Left renal pelvis (tissue), 4 donors: ENCODE measurements around the gene TBC1D22A. TPM values are rescaled to one million over a fixed set of nuclear protein-coding genes. Genes with fewer than 3 reads are reported as not detected.

Experiments used
- DNase-seq, 4 donors: peaks; one replicate each; pipeline ENCODE4 v3.0.0-alpha.2; 2013; ENCODE audit warnings: low read depth in 4 of 4, low spot score in 3 of 4
- polyA plus RNA-seq, 4 donors: library from polyadenylated mRNA; unstranded; fragments of 120-200 nt; gene quantifications; one replicate each; pipeline ENCODE4 v1.2.1, GENCODE V29; 2013; ENCODE audit not compliant: insufficient read length in 4 of 4

Gene TBC1D22A
- polyA plus RNA-seq, 4 donors: 14.3 to 19.3 (median 15.7) TPM

DNA sequence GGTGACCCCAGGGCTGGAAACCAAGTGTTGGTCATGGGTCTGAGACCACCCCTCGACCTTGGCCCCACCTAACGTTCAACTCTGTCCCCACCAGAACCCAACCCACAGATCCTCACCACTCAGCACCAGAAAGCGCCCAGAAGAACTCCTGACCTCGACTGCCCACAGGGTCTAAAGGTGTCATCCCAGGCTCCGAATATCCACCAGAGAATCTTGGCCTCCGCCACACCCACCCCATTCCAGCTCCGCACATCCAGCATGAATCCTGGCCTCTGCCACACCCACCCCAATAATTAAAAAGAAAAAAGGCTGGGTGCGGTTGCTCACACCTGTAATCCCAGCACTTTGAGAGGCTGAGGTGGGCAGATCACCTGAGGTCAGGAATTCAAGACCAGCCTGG, 25.7 kb upstream of the TBC1D22A start:
- DNase-seq: no peak

GRCh38 chr22:46737105-46737975, 25.1 kb upstream of the TBC1D22A start:
- no peak for DNase-seq

DNA sequence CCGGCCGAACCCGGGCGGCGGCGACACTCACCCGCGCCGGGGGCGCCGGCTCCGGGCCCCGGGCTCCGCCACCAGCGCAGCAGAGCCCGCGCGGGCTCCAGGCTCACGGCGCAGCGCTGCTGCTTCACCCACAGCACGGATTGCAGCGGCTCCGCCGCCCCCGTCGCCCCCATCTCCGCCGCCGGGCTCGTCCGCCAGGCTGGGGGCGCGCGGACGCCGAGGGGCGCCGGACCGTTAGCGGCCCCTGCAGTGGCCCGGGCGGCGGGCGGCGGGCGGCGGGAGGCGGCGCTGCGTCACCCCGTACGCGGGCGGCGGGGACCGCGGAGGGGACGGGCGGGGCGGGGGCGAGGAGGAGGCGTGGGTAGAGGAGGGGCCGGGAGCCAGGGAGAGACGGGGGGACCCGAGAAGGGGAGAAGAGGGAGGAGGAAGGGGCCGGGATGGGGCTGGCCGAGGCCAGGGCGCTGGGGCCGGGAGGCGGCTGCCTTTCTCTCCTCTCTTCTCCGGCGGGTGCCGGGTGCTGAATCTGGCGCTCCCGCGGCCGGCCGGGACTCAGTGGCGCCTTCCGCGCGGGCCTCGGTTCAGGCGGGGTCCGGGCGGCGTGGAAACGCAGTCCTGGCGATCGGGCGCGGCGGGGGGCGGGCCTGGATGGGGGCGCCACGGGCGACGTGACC, 24.3 kb upstream of the TBC1D22A start, which contains the start of gene CERK:
TSS of gene CERK (minus strand) at position 277 of the 671 bp plus-strand sequence. CDS start at position 173, 104 bp downstream.
- DNase-seq: no peak

- no peak for DNase-seq
These were observed 23.8 kb upstream of the TBC1D22A start for GRCh38 chr22:46738647-46739093.

- DNase-seq: no peak
These were observed 23.2 kb upstream of the TBC1D22A start for GRCh38 chr22:46739094-46739870.

- no peak for DNase-seq
These were observed 21.3 kb upstream of the TBC1D22A start for GRCh38 chr22:46740910-46741780.

GRCh38 chr22:46741974-46742519, 20.4 kb upstream of the TBC1D22A start:
- no peak for DNase-seq

- no peak for DNase-seq
These were observed 19.8 kb upstream of the TBC1D22A start for GRCh38 chr22:46742576-46743221.

- no peak for DNase-seq
These were observed 17.9 kb upstream of the TBC1D22A start for GRCh38 chr22:46744581-46744980.

DNA sequence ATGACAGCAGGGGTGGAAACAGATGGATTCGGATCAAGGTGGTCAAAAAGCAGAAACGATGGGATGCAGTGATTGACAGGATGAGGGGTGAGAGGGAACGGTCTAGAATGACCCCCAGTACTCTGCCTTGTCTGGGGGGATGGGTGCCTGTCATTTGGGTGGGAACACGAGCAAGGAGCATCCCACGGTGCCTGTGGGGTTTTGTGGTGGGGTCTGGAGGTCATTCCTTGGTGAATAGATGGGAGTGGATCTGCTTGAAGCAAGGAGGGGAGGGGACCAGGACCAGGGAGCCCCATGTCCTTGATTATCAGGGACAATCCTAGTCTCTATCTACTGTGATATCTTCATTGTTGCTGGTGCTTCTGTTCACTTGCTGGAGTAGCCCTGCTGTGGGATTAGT, 16.3 kb upstream of the TBC1D22A start:
- no peak for DNase-seq

DNA sequence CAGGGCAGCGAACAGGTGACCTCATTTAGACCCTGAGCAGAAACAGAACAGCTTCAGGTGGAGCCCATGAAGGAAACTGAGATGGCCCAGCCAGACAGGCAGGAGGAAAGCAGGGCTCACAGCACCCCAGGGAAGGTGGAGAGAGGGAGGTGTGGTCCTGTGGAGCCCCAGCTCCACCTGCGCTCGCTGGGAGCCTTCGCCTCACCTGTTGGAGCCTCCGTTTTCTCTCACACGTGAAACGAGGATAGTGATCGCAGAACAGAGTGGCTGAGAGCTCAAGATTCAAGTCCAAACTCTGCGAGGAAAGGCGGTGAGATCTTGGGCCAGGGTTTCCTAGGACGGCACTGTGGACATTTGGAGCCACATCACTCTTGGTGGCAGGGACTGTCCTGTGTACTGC, 15.8 kb upstream of the TBC1D22A start:
- no peak for DNase-seq

GRCh38 chr22:46747646-46748045, 14.8 kb upstream of the TBC1D22A start:
- no peak for DNase-seq

DNA sequence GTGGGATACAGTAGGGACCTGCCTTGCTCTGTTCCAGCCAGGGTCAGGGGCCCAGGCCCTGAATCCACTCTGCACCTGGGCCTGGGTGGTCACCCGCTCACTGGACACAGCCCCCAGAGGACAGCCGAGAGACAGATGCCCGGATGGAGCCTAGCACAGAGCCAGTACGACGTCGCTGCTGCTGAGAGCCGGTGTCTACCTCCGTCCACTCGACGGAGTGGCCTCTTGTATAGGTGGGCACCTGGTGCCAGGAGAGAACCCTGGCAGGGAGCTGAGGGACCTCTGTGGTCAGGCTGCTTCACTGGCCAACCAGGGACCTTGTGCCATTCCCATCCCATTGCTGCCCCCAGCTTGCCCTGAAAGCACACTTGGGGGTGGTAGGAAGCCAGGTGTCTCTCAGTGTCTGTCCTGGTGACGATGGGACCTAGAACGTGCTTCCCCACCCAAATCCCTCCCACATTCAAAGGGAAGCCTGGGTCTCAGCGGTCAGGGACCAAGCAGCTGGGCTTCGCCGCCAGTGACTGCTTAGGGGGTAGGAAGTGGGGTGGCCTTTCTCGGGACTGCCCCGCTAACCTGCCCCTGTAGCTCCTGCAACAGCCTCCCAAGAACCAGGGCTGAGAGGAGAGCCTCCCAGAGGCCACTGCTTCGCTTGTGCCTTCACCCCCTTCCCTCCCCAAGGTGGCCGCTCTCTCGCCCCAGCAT, 14.1 kb upstream of the TBC1D22A start:
- no peak for DNase-seq

GRCh38 chr22:46748908-46749675, 13.4 kb upstream of the TBC1D22A start:
- no peak for DNase-seq

DNA sequence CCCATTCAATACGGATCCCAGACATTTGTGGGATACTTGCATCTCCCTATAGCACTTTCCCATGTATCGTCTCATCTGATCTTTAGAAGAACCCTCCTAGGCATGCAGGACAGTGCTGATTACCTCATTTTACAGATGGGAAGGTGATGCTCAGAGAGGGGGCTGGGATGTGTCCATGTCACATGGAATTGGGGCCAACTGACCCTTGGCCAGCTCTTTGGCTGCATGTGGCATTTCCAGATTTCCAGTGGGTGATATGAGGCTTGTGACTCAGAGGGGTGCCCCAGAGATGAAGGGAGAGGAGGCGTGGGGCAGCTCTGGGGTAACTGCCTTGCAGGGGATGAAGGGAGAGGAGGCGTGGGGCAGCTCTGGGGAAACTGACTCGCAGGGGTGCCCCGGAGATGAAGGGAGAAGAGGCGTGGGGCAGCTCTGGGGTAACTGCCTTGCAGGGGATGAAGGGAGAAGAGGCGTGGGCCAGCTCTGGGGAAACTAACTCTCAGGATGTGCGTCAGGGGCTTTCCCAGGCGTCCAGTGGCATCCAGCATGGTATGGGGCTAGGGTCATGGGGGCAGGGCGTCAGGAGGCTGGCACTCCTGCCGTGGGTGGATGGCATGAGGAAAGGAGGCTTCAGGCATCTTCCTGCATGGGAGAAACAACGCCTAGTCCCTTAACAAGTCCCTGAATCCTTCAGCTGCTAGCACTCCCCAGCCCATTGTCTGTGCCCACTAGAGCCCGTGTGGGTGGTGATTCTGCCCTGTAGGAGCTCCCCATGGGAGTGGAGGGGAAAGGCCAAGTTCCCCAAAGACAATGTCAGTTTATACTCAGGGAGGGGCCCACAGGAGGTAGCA, 12.5 kb upstream of the TBC1D22A start:
- no peak for DNase-seq

DNA sequence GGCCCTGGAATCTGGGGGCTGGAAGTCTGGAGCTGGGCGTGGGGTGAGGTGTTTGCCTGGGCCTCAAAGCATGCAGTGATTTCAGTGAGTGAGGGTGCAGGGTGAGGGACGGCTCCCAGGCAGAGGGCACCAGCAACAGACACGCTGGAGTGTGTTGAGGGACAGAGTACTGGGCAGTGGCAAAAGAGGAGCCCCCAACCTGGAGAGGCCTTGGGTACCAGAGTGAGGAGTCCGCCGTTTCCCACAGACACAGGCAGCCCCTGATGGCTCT, 12.0 kb upstream of the TBC1D22A start:
- DNase-seq: no peak

- DNase-seq: no peak
These were observed 11.5 kb upstream of the TBC1D22A start for GRCh38 chr22:46750863-46751443.
